Duodenal mucosa (tissue), 2 donors: ENCODE measurements around the gene ANO2.

ENCODE experiments used
- H3K27ac ChIP-seq: one replicate; pipeline ENCODE4 v1.7.0; 2013; ENCODE audit warnings: low read depth, low read length
- H3K27me3 ChIP-seq, 2 donors: one replicate each; pipeline ENCODE4 v1.7.0; 2013; ENCODE audit warnings: low read length in 2 of 2, control low read depth in 1 of 2; ENCODE audit not compliant: insufficient read depth in 2 of 2, control insufficient read depth in 1 of 2
- H3K36me3 ChIP-seq, 2 donors: one replicate each; pipeline ENCODE4 v1.7.0; 2013; ENCODE audit warnings: low read length in 2 of 2, control low read depth in 1 of 2; ENCODE audit not compliant: insufficient read depth in 2 of 2, control insufficient read depth in 1 of 2
- H3K4me1 ChIP-seq, 2 donors: one replicate each; pipeline ENCODE4 v1.7.0; 2013; ENCODE audit warnings: low read length in 2 of 2, control low read depth in 1 of 2; ENCODE audit not compliant: insufficient read depth in 2 of 2, control insufficient read depth in 1 of 2
- H3K4me3 ChIP-seq, 2 donors: one replicate each; pipeline ENCODE4 v1.7.0; 2013; ENCODE audit warnings: low read length in 2 of 2, low read depth in 1 of 2
- H3K9ac ChIP-seq, 2 donors: one replicate each; pipeline ENCODE4 v1.7.0; 2013; ENCODE audit warnings: low read length in 2 of 2, low read depth in 1 of 2
- H3K9me3 ChIP-seq, 2 donors: one replicate each; pipeline ENCODE4 v1.7.0; 2013; ENCODE audit warnings: low read length in 2 of 2, control low read depth in 1 of 2; ENCODE audit not compliant: control insufficient read depth in 1 of 2

Gene ANO2

DNA sequence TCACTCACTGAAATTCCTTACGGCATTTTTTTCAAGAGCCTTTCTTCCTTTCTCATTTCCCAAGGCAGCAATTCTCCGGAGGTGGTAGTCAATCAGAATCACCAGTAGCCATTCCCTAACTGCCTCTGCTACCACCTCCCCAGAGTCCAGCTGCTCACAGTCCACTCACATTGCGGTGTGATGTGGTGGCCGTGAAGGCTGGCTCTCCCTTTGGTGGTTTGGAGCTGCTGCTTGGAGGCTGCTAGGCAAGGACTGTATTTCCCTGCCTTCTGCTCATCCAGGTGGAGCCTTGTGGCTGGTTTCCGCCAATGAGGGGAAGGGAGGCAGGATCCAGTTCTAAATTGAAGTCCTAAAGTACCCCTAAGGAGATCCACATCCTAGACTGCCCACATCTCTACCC lies 222.0 kb downstream of the ANO2 start:
- no peaks in the 10 kb centered on the region for H3K36me3 ChIP-seq
- H3K4me1 ChIP-seq = no peaks in the 10 kb centered on the region
- no peak overlapping the region for H3K9ac ChIP-seq
- no peak overlapping the region for H3K4me3 ChIP-seq
- H3K27ac ChIP-seq = no peak overlapping the region
- H3K9me3 ChIP-seq = no peaks in the 10 kb centered on the region
- H3K27me3 ChIP-seq = no peaks in the 10 kb centered on the region

GRCh38 chr12:5720381-5721005 lies 224.6 kb downstream of the ANO2 start:
- Histone ChIP-seq H3K4me1 (peaks cover 21 to 24% of the 10 kb centered on the region in 2 donors), H3K4me3 (no peak overlapping the region), H3K9ac (no peak overlapping the region), H3K27ac (no peak overlapping the region), H3K27me3 (no peaks in the 10 kb centered on the region), H3K9me3 (no peaks in the 10 kb centered on the region), H3K36me3 (no peaks in the 10 kb centered on the region)

DNA sequence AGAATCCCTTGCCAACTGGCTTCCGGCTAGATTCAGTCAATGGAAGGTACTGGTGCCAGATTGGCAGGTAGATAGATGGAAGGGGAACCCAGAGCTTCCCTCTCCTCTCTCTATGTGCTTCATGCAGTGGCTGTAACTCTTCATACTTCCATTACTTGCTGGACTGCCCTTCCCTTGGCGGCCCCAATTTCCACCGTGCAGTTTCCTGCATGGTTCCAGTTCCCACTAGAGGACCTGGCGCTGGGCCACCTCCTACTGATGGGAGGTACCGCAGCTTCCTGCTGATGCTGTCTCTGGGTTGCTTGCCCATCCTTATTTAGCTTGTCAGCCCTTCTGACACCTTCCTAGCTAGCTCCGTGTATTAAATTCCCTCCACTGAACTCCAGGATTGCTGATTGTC lies 226.4 kb downstream of the ANO2 start:
- Histone ChIP-seq H3K27ac (no peak overlapping the region), H3K4me1 (peaks cover 34 to 41% of the 10 kb centered on the region in 2 donors), H3K9me3 (no peaks in the 10 kb centered on the region), H3K9ac (no peak overlapping the region), H3K27me3 (no peaks in the 10 kb centered on the region), H3K4me3 (no peak overlapping the region), H3K36me3 (no peaks in the 10 kb centered on the region)

GRCh38 chr12:5718073-5718472 lies 227.0 kb downstream of the ANO2 start:
- no peaks in the 10 kb centered on the region for H3K27me3 ChIP-seq
- no peaks in the 10 kb centered on the region for H3K36me3 ChIP-seq
- peaks cover 34 to 47% of the 10 kb centered on the region in 2 donors for H3K4me1 ChIP-seq
- H3K27ac ChIP-seq = no peak overlapping the region
- no peak overlapping the region for H3K4me3 ChIP-seq
- no peak overlapping the region for H3K9ac ChIP-seq
- no peaks in the 10 kb centered on the region for H3K9me3 ChIP-seq

DNA sequence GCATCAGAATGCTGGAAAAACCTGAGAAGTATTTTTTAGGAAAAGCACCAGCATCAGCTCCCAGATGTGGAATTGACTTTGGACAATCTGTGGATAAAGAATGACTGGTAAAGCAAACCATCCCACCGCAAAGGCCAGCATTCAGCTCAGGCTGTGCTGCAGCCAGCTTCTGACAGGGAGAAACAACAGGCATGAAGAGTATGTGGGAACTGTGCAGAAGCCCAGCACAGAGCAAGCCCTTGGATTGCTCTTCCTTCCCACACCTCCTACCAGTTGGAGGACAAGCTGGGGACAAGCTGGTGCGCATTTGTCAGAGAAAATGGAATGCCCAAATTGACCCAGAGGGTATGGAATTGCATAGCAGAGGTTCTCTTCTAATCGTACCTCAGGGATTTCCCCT lies 228.1 kb downstream of the ANO2 start:
- H3K4me1 ChIP-seq = peaks cover 35 to 50% of the 10 kb centered on the region in 2 donors
- no peak overlapping the region for H3K9ac ChIP-seq
- H3K9me3 ChIP-seq = no peaks in the 10 kb centered on the region
- H3K36me3 ChIP-seq = no peaks in the 10 kb centered on the region
- H3K27me3 ChIP-seq = no peaks in the 10 kb centered on the region
- H3K4me3 ChIP-seq = peak overlapping the region in 1 of 2 donors; percentile 15
- no peak overlapping the region for H3K27ac ChIP-seq

GRCh38 chr12:5716201-5716600 lies 228.9 kb downstream of the ANO2 start:
- Histone ChIP-seq H3K9ac (no peak overlapping the region), H3K27me3 (no peaks in the 10 kb centered on the region), H3K27ac (no peak overlapping the region), H3K9me3 (no peaks in the 10 kb centered on the region), H3K4me1 (peaks cover 39 to 56% of the 10 kb centered on the region in 2 donors), H3K36me3 (no peaks in the 10 kb centered on the region), H3K4me3 (no peak overlapping the region)

DNA sequence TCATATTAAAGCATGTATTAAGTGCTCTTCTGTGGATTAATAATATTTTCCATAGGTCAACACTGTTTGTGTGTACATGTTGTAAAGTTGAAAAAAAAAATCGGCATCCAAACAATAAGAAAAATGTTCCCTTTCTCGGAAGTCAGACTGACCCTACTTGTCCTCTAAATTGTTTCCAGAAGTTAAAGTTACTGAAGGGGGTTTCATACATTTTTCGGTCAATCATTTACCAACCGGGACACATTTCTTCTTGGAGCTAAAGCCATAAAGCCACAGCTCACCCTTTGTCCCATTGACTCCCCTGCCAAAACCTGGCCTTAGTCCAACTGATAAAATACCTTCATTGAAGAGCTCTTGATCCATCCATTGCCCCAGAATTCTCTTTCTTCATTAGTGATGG lies 230.0 kb downstream of the ANO2 start:
- no peaks in the 10 kb centered on the region for H3K9me3 ChIP-seq
- H3K4me3 ChIP-seq = no peak overlapping the region
- H3K36me3 ChIP-seq = no peaks in the 10 kb centered on the region
- H3K9ac ChIP-seq = peak overlapping the region in 1 of 2 donors; percentile 4
- peaks cover 43 to 56% of the 10 kb centered on the region in 2 donors for H3K4me1 ChIP-seq
- H3K27me3 ChIP-seq = no peaks in the 10 kb centered on the region
- H3K27ac ChIP-seq = no peak overlapping the region

DNA sequence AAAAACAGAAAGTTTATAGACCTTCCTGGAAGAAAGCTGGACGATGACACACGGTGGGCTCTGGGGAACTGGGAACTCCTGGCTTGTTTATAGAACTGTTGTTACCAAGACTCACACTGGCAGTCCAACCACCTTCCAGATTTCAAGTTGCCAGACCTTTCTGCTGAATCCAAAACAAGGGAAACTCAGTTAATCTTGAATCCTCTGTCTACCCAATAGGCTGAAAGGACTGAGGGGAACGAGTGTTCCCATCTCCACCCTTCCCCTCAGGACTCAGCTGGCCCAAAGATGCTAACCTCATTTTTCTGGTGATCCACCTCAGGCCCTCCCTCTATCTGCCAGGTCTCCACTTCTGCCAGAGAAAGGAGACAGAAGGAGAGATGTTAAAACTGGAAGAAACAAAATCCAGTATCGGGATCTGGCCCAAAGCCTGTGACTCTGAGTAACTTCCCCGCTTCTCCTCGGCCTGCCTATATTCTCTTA lies 231.4 kb downstream of the ANO2 start:
- no peak overlapping the region for H3K27ac ChIP-seq
- H3K4me1 ChIP-seq = peaks cover 57 to 69% of the 10 kb centered on the region in 2 donors
- no peaks in the 10 kb centered on the region for H3K27me3 ChIP-seq

DNA sequence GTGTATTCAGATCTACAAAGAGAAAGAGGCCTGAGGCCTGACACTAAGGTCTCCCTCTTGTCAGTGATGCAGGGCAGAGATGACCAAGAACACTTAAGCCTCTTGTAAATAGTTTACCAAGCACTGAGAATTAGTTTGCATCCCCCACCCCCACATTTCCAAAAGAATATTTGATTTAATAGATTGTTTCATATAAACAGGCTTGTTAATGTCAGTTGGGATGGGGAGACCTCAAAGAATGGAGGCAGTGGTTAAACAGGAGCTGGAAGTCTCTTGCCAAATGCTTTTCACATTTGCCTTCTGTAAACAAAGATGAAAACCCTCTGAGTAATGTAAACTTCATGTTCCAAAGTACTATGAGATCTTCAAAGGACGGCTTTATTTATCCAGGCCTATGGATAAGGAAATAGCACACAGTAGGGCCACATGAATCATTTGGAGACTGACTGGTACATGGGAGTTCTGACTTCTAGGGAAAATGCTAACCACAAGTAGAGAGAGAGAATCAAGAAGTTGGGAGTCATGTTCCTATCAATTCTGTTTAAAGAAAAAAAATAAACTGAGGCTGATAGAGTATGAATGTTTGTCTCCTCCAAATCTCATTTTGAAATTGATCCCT lies 234.7 kb downstream of the ANO2 start:
- no peaks in the 10 kb centered on the region for H3K36me3 ChIP-seq
- no peak overlapping the region for H3K27ac ChIP-seq
- H3K4me3 ChIP-seq = no peak overlapping the region
- H3K4me1 ChIP-seq = peaks cover 44 to 58% of the 10 kb centered on the region in 2 donors
- no peaks in the 10 kb centered on the region for H3K9me3 ChIP-seq
- H3K9ac ChIP-seq = no peak overlapping the region
- H3K27me3 ChIP-seq = no peaks in the 10 kb centered on the region

More for the DNA sequence above, 231.4 kb downstream of the ANO2 start:
- Histone ChIP-seq H3K9me3 (no peaks in the 10 kb centered on the region), H3K9ac (no peak overlapping the region), H3K36me3 (no peaks in the 10 kb centered on the region), H3K4me3 (no peak overlapping the region)

- H3K4me1 ChIP-seq = peaks cover 32 to 39% of the 10 kb centered on the region in 2 donors
- peak overlapping the region in 1 of 2 donors; percentile 8 for H3K9ac ChIP-seq
- H3K27me3 ChIP-seq = no peaks in the 10 kb centered on the region
- no peaks in the 10 kb centered on the region for H3K36me3 ChIP-seq
- no peaks in the 10 kb centered on the region for H3K9me3 ChIP-seq
- no peak overlapping the region for H3K27ac ChIP-seq
- peak overlapping the region in 1 of 2 donors; percentile 38 for H3K4me3 ChIP-seq
Observed at GRCh38 chr12:5708371-5708770, 236.7 kb downstream of the ANO2 start.
